Measurements from ENCODE around the gene TCF4. TPM values are rescaled to one million over a fixed set of nuclear protein-coding genes. Genes with fewer than 3 reads are reported as not detected.

Gene TCF4
- total and polyA plus RNA-seq, 2 donors (not counting 1 experiment from before 2014, with no cell fraction given) = 68.5 to 353 TPM

- Histone ChIP-seq H3K36me3 (replicated peaks in 1 of 2; ENCODE audit: control extremely low read depth in 1 of 2, control insufficient read depth in 1 of 2, extremely low read depth in 1 of 2, insufficient read depth in 2 of 2, low read length in 1 of 2) (no peaks in the 10 kb centered on the region), H3K9ac (ENCODE audit: low read length) (no peak overlapping the region), H3K27ac (ENCODE audit: low read length in 2 of 2) (no peak overlapping the region), H4K20me1 (ENCODE audit: control insufficient read depth, insufficient read depth, low read length, poor library complexity, severe bottlenecking) (no peaks in the 10 kb centered on the region), H3K4me3 (ENCODE audit: control extremely low read depth in 1 of 5, extremely low read depth in 1 of 5, insufficient read depth in 1 of 5, low read depth in 2 of 5, low read length in 4 of 5) (no peak overlapping the region), H3K9me3 (ENCODE audit: control extremely low read depth in 1 of 3, control insufficient read depth in 2 of 3, insufficient read depth in 1 of 3, low read length in 2 of 3) (peaks cover 0 to 2% (median 0%) of the 10 kb centered on the region in 3 donors), H3K79me2 (ENCODE audit: control insufficient read depth, insufficient read depth, low read length) (peaks cover 5% of the 10 kb centered on the region), H2AFZ (ENCODE audit: insufficient read depth, low read depth, low read length, poor library complexity, severe bottlenecking) (peak overlapping the region; percentile 26), H3K4me2 (replicated peaks; ENCODE audit: low read depth, low read length, poor library complexity, severe bottlenecking) (no peak overlapping the region), H3K27me3 (replicated peaks in 1 of 4; ENCODE audit: control extremely low read depth in 1 of 4, control insufficient read depth in 3 of 4, insufficient read depth in 4 of 4, low read length in 3 of 4) (no peaks in the 10 kb centered on the region), H3K4me1 (ENCODE audit: control insufficient read depth in 2 of 2, insufficient read depth in 2 of 2, low read length in 2 of 2) (no peaks in the 10 kb centered on the region)
- Mint-ChIP-seq H3K27ac (no peak overlapping the region), H3K4me1 (peaks cover 9% of the 10 kb centered on the region), H3K4me3 (no peak overlapping the region), H3K9me3 (ENCODE audit: insufficient read depth) (no peaks in the 10 kb centered on the region), H3K27me3 (no peaks in the 10 kb centered on the region)
- CTCF ChIA-PET = interaction anchor here (1.2 kb wide), 1 partner anchor 281 kb away, joined by 3 read pairs; no protein-coding TSS in a partner anchor
- 54% methylated on average over 3 of the region's 6 CpGs for whole genome bisulfite sequencing (ENCODE audit: insufficient coverage)
- ATAC-seq (ENCODE audit: low read depth) = no peak
- intact Hi-C loops (cut with micrococcal nuclease) = loop anchor here (10.0 kb wide), 1 partner anchor 259 kb away; no protein-coding TSS in a partner anchor
- POLR2A ChIA-PET = no interaction called here
- no peak for TF ChIP-seq CTCF (IDR thresholded peaks at IDR 0.05)
- no peak for DNase-seq
Observed at GRCh38 chr18:55515941-55516710, 71.9 kb downstream of the TCF4 start.

GRCh38 chr18:55515214-55515613 is 72.8 kb downstream of the TCF4 start:
- Histone ChIP-seq H3K36me3 (replicated peaks in 1 of 2; ENCODE audit: control extremely low read depth in 1 of 2, control insufficient read depth in 1 of 2, extremely low read depth in 1 of 2, insufficient read depth in 2 of 2, low read length in 1 of 2) (no peaks in the 10 kb centered on the region), H3K4me3 (ENCODE audit: control extremely low read depth in 1 of 5, extremely low read depth in 1 of 5, insufficient read depth in 1 of 5, low read depth in 2 of 5, low read length in 4 of 5) (no peak overlapping the region), H3K27me3 (replicated peaks in 1 of 4; ENCODE audit: control extremely low read depth in 1 of 4, control insufficient read depth in 3 of 4, insufficient read depth in 4 of 4, low read length in 3 of 4) (no peaks in the 10 kb centered on the region), H3K9ac (ENCODE audit: low read length) (no peak overlapping the region), H3K27ac (ENCODE audit: low read length in 2 of 2) (no peak overlapping the region), H3K4me2 (replicated peaks; ENCODE audit: low read depth, low read length, poor library complexity, severe bottlenecking) (no peak overlapping the region), H3K79me2 (ENCODE audit: control insufficient read depth, insufficient read depth, low read length) (peaks cover 5% of the 10 kb centered on the region), H3K9me3 (ENCODE audit: control extremely low read depth in 1 of 3, control insufficient read depth in 2 of 3, insufficient read depth in 1 of 3, low read length in 2 of 3) (peaks cover 0 to 2% (median 0%) of the 10 kb centered on the region in 3 donors), H4K20me1 (ENCODE audit: control insufficient read depth, insufficient read depth, low read length, poor library complexity, severe bottlenecking) (no peaks in the 10 kb centered on the region), H2AFZ (ENCODE audit: insufficient read depth, low read depth, low read length, poor library complexity, severe bottlenecking) (no peak overlapping the region), H3K4me1 (ENCODE audit: control insufficient read depth in 2 of 2, insufficient read depth in 2 of 2, low read length in 2 of 2) (peaks cover 0 to 7% of the 10 kb centered on the region in 2 donors)
- 100% methylated on average over 3 of the region's 3 CpGs for WGBS (ENCODE audit: insufficient coverage)
- TF ChIP-seq CTCF (IDR thresholded peaks at IDR 0.05) (no peak), EZH2 (IDR thresholded peaks at IDR 0.05; ENCODE audit: borderline replicate concordance, insufficient read depth, low read depth, low read length, poor library complexity, severe bottlenecking) (no peak)
- Mint-ChIP-seq H3K27me3 (no peaks in the 10 kb centered on the region), H3K4me1 (peaks cover 18% of the 10 kb centered on the region), H3K27ac (no peak overlapping the region), H3K4me3 (no peak overlapping the region), H3K9me3 (ENCODE audit: insufficient read depth) (no peaks in the 10 kb centered on the region)
- DNase-seq (no peak), ATAC-seq (ENCODE audit: low read depth) (no peak)
- intact Hi-C loops (cut with micrococcal nuclease) = loop anchor here (10.0 kb wide), 1 partner anchor 260 kb away; no protein-coding TSS in a partner anchor
- POLR2A ChIA-PET = no interaction called here
- CTCF ChIA-PET = no interaction called here

Data from B cell (primary cell).